HG03066 (cell line): ENCODE measurements around the gene RHBDL1.

ENCODE experiments used
- ATAC-seq: cut with Tn5 transposase; IDR thresholded peaks from one replicate; pipeline ENCODE4 v1.9.1; 2021; ENCODE audit warnings: low read depth; ENCODE audit not compliant: unreplicated experiment

The RHBDL1 gene

DNA sequence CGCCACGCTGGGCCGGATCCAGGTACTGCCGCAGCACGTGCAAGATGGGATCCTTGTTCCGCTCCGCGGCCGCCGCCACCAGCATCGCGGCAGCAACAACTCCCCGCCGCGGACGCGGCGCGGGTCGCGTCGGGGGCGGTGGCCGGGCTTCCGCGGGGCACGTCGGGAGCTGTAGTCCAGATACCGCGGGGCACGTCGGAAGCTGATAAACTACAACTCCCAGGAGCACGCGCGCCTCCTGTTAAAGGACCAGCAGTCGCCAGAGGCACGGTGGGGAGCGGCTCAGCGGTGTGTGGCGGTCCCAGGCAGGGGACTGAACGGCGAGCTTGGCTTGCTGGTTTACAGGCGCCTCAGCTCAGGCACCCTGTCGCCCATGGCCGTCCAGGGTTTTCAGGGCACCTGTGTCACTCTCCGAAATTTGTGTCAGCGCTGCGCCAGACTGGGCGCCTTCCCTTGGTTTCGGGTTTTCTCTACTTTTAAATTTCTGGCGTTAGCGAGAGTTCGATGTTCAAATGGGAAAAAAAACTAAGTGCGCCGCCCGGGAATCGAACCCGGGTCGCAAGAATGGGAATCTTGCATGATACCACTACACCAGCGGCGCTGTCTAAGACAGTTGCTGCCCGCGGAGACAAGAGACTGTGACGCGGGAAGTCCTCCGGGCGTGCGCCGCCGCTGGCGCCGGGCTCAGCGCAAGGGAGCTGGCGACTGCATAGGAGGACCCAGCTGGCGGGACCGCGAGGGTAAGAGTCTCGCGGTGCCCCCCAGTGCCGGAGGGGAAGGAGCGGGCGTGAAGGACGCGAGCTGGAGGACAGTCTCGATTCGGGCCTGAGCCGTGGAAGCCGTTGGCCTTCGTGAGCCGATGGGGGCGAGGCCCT, 39.0 kb upstream of the RHBDL1 start, which contains the start of gene METTL26:
TSS of gene METTL26 (minus strand) at position 100 of the 875 bp plus-strand sequence. CDS start at position 85, 15 bp downstream.
- peak; percentile 78 for ATAC-seq

DNA sequence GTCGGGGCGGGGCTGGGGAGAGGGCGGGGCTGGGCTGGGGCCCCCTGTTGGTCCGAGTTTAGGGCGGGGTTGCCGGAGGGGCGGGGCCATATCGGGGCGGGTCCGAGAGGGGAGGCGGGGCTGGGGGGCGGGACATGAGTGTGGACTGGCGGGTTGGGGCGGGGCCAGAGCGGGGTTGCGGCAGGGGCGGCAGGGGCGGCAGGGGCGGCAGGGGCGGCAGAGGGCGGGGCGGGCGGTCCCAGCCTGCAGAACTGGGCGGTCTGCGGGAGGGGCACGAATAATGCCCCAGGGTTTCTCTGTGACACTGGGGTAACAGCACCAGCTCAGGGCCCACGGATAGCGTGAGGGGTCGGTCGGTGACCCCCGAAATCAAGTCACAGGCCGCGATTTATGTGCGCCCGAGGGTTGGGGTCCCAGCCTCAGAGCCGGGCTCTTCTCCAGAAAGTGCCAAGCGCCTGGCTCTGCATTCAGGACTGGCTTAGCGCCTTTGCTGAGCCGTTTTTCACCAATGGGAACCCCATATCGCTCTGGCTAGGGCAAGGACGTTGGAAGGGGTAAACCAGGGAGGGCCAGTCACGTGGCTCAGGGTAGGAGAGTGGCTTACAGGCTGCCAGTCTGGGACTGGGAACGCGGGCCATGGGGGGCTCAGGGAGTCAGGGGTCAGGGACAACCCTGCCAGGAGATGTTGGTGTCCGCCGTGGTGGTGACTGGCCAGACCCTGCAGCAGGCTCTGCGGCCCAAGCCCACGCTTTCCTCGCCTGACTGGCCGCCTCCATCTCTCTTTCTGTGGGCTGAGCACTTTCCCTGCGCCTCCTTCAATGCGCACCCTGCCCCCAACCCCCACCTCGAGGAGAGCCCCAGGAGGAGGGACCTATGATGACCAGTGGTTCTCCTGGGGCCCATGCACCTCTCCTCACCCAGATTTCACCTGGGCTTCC, 38.1 kb upstream of the RHBDL1 start:
- no peak for ATAC-seq

DNA sequence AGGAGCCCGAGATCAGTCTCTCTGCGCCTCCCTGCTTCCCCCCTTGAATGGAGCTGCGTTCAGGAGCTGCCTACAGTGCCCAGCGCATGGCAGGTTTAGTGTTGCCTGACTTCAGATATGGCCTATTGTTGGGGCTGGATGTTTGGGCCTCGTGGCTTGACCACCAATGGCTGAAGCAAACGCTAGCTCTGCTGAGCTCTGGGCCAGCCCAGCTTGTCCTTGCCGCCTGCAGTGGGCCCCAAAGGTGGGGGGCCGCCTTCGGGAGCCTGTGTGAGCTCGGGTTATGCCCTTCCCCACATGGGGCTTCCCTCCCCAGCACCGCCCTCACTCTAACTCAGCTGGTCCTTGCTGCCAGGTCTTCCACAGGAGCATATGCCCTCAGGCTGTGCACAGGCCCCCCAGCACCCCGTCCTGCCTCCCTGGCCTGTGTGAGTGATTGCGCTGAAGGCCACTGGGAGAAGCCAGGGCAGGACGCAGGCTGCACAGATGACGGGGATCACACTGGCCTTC, 37.4 kb upstream of the RHBDL1 start:
- no peak for ATAC-seq

DNA sequence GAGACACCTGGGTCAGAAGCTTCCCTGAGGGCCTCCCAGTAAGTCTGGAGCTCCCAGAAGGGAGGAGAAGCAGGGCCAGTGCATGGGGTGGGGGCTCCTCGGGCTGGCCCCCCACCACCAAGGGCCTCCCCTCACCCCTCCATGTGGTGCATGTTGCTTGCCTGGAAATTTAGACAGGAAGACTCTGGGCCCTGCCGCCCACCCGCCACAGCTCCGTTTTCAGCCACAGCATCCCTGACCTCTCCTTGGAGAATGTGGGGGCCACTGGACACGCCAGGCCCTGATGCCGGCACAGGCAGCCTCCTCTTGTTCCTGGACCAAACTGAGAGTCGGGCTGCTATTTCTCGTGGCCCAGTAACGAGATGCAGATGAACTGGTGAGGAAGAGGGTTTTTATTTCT, 36.6 kb upstream of the RHBDL1 start:
- no peak for ATAC-seq

DNA sequence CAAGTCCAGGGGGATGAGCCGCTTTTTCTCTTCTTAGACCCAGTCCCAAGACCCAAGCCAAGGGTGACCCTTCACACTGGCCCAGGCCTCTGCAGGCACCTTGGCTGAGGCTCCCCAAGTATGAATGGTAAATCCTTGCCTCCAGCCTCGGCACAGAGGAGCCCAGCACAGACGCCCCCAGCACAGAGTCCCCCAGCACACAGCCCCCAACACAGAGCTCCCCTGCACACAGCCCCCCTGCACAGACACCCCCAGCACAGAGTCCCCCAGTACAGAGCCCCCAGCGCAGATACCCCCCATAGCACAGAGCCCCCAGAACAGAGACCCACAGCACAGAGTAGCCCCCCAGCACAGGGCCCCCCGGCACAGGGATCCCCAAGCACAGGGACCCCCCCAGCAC, 34.9 kb upstream of the RHBDL1 start:
- ATAC-seq = no peak

DNA sequence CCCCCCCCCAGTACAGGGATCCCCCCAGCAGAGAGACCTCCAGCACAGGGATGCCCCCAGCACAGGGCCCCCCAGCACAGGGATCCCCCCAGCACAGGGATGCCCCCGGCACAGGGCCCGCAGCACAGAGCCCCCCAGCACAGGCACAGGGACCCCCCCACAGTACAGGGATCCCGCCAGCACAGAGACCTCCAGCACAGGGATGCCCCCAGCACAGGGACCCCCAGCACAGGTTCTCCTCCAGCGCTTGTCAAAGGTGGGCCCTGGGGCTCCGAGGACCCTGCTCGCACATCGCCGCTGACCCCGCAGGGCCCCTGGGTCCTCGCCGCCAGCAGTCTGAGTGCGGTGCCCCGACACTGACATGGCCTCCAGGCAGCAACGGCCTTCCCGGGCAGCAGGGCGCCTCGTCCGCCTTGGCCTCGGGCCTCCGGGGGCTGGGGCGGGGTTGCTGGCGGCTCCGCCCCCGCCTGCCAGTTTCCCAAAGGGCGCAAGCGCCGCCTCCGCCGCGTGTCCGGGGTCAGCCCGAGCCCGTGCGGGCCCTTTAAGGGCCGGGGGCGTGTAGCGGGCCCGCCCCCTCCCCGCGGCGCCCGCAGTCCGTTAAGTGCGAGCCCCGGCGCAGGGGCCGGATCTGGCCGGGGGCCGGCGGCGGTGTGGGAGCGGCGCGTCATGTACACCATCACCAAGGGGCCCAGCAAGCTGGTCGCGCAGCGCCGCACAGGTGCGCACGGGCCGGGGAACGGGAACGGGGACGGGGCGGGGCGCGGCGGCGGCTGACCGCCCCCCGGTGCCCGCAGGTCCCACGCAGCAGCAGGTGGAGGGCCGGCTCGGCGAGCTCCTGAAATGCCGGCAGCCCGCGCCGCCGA, 33.9 kb upstream of the RHBDL1 start, which contains the start of gene MCRIP2:
TSS of gene MCRIP2 (plus strand) at position 503 of the 863 bp plus-strand sequence. CDS start at position 667, 164 bp downstream.
- ATAC-seq = peak; percentile 41

DNA sequence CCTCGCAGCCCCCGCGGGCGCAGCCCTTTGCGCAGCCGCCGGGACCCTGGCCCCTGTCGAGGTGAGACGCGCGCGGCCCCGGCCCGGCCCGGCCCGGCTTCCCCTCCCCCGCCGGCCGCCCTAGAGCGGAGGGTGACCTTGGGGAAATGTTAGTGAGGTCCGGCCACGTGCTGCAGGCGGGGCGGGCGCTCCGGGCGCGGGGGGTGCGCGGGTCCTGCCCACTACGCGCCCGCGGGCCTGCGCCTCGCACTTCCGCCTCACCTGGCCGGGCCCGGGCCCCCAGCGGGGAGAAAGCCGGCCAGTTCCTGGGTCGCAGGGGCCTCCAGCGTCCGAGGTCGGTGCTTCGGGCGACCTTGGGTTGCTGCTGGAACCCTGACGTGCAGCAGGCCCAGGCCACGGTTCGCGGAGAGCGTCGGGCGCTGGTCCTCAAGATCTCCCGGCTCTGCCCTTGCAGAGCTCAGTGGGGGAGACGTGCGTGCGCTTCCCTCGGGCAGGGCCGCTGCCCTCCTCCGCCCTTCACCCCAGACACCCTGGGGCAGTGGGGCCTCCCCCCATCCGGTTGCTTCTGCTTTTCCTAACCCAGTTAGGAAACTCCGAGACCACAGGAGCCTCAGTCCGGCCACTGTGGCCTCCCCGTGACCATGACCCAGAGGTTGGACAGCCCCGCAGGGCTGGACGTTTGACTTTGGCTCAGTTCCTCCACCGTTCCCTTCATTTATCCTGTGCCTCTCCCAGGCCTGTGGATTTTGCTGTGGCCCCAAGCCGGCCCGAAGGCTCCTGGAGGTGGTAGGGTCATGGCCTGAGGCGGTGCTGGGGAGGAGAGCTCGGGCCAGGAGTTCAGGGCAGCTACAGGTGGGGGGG, 33.1 kb upstream of the RHBDL1 start:
- peak; percentile 29 for ATAC-seq

DNA sequence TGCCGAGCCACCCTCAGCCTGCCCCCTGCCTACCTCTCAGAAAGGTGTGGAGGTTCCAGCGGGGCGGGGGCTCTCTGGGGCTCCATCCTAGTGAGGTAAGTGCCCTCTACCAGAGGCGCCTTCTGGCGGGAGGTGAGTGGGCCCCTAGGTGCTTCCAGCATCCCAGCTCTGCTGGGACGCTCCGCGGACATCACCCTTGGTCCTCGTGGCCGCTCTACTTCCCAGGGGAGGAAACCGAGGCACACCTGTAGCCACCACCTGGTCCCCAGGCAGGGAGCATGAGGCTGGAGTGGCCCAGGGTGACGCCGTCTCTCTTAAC, 32.5 kb upstream of the RHBDL1 start:
- no peak for ATAC-seq

DNA sequence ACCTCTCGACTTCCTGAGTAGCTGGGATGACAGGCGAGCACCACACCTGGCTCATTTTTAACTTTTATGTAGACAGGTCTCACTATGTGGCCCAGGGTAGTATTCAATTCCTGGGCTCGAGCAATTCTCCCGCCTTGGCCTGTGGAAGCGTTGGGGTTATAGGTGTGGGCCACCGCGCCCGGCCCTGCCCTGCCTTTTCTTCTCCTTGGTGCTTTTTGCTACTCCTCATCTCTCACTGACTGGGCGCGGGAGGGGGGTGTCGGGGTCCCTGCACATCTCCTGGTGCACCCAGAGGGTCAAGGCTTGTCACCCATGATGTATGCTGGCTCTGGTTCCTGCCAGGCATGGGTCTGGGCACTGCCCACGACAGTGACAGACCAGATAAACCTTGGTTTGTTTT, 30.9 kb upstream of the RHBDL1 start:
- no peak for ATAC-seq

DNA sequence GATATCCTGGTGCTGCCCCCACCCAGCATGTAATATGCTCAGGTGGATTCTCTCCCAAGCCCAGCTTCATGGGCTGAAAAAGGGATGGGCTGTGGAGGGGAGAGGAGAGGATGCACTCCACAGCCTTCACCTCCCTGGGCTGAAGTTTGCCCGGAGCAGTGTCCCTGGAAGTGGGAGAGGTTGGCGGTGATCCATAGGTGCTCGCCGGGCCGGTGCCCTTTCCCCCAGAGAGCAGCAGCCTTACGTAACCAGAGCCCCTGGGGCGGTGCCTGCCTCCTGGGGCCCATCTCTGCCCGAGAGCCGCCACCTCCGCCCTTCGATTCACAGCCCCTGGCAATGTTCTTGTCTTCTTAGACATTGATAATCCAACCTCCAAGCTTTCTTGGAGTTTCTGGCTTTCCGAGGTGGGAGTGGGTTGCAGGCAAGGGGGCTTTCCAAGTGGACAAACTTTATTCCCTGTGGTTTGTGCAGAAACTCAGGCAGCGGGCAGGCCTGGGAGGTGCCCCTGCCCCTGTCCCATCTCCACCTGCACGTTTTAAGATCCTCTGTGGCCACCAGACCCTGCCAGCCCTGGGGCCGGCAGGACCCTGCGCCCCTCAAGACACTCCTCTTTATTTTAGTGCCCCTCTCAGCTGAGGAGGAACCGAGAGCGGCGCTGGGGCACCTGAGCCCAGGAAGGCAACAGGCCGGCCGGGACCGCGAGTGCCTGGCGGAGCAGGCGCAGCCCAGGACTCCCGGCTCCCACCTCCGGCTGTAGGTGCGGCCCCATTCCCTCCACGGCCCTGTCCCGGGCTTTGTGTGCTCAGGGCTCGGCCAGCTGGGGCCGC, 29.4 kb upstream of the RHBDL1 start:
- ATAC-seq = no peak

DNA sequence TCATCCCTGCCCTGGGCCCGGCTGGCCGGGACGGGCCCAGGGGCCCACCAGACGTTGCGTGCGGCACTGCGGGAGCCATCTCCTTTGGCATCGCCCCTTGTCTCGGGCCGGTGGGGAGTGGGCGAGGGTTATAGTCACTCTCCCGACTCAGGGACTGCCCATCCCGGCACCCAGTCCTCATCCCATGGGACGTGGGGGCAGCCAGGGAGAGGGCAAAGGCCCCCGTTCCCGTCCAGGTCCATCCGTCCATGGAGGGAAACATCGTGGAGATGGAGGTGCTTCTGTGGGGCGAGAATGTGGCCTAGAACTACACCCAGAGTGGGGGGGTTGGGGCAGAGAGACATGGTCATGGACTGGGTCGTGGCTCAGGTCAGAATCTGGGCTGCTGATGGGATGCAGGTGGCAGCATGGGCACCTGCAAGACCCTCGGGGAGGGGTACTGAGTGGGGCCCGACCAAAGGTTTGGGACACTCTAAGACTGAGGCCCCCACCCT, 28.7 kb upstream of the RHBDL1 start:
- no peak for ATAC-seq

DNA sequence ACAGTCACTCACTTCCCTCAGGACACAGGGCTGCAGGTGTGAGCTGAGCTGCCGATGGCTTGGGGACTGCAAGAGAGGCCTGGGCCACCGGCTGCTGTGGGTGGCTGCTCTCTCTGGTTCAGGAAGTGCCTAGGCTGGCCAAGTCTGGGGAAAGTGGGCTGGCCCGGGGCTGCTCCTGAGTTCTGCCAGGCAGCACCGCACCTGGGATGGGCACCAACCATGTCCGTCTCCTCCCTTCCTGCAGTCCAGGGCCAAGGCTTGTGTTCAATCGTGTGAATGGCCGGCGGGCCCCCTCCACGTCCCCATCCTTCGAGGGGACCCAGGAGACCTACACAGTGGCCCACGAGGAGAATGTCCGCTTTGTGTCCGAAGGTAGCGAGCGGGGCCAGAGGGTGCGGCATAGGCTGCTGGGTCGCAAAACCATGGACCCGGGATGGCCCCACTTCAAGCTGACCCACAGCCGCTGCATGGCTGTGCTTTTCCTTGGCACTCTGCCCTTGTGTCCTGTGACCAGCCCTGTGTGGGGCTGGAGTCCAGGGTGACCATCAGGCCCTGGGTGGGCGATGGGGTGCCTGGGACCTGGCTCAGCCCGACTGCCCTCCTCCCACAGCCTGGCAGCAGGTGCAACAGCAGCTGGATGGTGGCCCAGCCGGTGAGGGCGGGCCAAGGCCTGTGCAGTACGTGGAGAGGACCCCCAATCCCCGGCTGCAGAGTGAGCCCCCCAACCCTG, 28.1 kb upstream of the RHBDL1 start:
- no peak for ATAC-seq

DNA sequence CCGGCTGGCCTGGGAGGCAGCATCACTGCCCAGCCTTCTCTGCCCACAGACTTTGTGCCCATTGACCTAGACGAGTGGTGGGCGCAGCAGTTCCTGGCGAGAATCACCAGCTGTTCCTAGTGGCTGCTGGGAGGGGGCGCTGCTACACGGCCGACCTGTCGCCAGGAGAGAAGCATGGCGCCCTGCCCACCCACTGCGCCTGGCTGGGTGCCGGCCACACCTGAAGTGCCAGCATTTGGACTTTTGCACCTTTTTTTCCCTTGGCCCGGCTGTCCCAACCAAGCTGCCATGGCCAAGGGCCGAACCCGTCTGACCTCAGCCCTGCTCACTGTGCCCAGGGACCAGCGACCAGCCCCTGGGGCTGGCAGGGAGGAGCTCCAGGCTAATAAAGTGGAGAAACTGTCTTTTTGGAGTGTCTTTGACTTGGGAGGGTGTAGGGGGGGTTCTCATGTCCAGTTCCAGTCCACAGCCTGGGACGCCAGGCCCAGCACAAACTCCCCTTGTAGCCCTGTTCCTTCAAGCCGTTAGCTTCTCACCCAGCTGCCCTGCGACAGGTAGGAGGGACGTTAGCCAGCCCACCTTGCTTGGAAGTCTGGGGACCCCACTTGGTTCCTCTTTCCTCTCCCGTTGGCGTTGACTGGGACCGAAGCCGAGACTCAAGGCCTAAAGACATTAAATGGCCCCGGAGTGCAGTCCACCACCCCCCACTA, 27.2 kb upstream of the RHBDL1 start:
- no peak for ATAC-seq

DNA sequence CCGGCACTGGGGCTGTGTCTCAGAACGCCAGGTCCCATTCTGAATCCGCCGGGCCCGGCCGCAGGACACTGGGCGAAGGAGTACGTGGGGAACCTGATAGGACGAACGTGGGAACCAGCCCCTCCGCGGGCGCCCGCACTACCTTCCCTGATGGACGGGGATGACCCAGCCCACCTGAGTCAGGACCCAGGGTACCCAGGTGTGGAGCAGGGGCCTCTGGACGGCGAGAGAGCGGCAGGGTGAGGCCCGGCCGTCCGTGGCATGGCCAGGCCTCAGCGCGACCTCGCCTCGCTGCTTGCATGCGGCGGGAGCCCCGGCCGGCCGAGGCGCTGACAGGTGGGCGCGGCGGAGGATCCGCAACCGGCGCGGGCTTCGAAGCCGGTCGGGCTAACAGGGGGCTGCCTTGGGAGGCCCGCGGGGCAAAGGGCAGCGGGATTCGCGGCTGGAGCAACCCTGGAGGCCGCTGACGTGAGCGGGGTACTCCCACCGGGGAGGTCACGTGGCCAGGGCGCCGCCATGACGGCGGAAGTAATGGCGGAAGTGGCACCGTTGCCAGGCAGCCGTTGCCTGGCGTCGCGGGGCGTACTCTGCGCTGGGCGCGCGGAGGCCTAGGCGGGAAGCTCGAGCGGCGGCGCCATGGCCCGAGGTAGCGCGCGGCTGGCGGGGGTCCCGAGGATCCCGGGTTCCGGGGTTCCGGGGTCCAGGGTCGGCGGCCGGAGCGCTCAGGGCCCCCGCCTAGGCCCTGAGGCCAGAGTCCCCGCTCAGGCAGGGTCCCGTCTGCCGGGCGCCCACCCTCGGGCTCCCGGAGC, 26.5 kb upstream of the RHBDL1 start, which contains the start of gene WDR90:
TSS of gene WDR90 (plus strand) at position 585 of the 809 bp plus-strand sequence. CDS start at position 637, 52 bp downstream.
- ATAC-seq = peak; percentile 79

DNA sequence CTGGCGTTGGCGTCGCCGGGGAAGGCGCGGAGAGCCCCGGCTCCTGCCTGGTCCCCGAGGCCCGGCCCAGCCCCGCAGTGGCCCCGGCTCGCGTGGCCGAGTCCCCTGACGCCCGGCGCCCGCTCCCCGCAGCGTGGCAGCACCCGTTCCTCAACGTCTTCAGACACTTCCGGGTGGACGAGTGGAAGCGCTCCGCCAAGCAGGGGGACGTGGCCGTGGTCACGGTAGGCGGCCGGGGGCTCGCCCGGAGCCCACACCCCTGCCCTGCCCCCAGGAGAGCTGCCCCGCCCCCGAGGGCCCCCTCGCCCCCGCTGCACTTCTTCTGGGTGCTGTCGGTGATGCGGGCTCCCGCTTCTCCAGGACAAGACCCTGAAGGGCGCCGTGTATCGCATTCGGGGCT, 25.8 kb upstream of the RHBDL1 start:
- peak; percentile 11 for ATAC-seq

DNA sequence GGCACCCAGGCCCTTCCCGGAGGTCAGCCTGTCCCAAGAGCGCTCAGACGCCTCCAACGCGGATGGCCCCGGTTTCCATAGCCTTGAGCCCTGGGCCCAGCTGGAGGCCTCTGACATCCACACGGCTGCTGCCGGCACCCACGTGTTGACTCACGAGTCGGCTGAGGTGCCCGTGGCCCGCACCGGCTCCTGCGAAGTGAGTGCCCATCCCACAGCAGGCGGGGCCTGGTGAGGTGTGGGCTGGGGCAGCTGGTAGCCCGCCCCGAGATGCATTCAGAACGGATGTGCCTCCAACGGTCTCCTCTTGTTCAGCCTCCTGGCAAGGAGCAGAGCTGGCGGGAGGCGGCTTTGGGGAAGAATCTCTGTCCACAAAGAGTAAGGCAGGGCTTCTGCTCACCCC, 23.6 kb upstream of the RHBDL1 start:
- no peak for ATAC-seq
